Fibroblast of skin of right quadriceps (primary cell): ENCODE data around the gene STX8.

Experiments used
- DNase-seq: peaks from one replicate; pipeline ENCODE4 v3.0.0-alpha.2; 2013

Gene STX8

DNA sequence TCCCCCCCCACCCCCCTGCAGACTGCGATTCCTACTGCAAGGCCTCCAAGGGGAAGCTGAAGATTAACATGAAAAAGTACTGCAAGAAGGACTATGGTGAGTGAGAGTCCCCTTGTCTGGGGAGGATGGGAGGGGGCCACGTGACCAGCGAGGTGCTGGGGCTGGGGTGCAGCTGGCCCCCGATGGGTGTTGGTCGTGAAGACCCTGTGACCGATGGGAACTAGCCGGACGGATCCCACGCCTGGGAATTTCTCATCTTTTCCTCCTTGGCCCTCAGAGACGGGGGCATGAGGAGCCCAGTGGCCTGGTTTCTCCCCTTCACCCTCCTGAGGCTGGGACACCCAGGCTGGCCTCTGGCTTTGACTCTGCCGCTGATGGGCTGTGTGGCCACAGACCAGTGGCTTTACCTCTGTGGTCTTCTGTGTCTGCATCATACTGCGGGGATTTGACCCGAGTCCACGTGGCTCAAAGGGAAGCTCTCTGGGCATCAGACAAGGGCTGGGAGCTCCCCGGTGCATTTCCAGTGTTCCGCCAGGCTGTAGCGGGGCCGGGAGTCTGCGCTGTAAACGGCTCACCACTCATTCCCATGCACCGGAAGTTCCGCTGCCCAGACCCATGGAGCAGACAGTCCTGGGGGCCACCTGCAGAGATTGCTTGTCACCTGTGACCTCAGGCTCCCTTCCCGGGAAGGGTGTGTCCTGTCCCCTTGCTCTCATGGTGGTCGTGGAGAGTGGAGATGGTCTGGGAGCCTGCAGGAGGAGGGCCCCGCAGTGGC is 354.3 kb downstream of the STX8 start:
- DNase-seq = no peak

DNA sequence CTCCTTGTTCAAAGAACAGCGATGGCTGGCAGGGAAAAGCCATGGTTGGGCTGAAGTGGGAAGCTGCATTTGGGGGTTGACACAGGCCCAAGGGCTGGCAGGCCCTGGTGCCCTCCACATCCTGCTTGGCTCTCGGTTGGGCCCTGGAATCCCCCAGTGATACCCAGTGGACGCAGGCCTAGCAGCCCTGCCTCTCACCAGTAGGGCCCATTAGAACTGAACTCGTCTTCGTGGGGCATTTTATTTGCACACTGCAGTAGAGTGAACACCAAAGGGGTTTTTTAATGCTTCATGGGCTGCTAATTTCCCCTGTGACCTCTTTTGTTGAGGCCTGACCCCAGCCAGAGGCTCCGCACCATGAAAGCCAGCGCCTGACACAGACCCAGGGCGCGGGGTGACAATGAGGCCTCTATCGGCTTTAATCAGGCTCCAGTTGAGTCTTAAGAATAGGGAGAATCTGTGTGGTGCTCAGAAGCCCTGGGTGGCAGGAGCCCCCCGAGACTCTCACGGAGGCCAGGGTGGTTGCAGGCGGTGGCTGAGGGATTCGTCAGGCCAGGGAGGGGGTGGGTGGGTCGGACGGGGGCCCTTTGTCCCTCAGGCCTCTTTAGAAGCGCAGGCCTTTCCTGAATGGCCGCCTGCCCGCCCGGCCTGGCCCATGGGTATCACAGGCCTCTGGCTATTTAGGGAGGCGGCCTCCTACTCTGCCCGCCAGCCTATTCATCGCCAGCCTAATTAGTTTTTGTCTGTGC is 355.0 kb downstream of the STX8 start:
- DNase-seq = no peak

DNA sequence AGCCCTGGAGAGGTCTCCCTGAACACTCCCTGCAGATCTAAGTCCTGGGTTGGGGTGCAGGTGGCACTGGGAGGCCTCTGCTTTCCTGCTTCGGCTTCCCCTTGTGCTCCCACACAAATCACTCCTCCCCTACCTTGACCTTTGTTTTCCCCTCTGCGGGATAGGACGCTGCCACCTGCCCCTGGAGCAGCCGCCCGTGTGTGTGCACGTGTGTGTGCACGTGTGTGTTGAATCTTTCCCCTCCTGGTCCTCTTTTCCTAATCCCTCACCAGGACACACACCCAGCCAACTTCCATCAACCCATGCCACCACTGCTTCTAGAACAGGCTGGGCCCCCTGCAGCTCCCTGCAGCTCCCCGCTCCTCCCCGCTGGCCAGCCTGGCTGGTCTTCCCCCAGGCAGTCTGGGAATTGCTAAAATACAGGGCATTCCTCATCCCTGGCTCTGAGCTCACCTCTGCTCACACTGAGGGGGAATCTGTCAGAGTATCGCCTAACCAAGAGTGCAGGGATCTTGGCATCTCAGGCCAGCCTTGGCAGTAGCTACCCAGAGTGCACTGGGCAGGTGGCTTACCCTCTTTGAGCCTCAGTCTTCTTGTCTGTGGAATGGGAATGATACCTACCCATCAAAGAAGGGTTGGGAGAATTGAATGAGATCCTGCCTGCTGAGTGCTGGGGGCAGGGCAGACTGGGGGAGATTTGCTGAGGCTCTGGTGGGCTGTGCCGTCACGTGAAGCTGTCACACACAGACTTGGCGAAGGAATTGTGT is 355.8 kb downstream of the STX8 start:
- DNase-seq = no peak

DNA sequence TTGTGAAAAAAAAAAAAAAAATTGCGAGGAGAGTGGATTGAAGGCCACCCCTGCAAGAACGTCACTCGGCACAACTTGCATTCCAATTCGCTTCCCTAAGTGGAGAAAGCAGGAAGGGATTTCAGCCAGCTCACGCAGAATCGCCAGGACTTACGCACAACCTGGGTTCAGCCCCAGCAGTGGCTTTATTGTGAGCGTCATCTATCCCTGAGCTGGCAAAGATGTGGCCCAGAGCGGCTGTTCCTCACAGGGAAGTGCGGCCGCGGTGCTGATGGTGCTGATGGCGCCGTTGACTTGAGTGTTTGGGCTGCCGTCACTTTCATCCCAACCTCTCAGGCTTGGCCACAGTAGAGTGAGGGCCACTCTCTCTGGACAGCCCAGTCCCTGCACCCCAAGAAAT is 356.7 kb downstream of the STX8 start:
- DNase-seq = peak; percentile 9

DNA sequence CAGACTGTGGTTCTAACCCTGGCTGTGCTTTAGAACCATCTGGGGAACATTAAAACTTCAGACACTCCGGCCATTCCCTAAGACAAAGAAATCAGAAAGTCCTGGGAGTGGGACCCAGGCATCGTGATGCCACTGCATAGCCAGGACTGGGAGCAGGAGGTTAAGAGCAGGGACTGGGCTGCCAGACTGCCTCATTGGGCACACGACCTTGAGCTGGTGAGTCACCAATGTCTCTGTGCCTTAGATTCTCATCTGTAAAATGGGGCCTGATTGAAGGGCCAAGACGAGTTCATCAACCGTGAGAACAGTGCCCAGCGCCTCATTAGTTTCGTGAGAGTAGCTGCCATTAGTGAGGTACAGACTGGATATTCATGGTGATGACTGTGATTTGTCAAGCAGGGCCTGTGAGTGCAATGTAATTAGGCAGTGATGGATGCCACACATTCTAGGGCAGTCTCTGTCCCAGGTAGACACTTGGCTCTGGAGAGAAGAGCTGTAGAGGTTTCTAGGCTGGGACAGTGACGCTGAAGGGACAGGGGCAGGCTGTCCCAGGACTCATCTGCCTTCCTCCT is 357.5 kb downstream of the STX8 start:
- no peak for DNase-seq

DNA sequence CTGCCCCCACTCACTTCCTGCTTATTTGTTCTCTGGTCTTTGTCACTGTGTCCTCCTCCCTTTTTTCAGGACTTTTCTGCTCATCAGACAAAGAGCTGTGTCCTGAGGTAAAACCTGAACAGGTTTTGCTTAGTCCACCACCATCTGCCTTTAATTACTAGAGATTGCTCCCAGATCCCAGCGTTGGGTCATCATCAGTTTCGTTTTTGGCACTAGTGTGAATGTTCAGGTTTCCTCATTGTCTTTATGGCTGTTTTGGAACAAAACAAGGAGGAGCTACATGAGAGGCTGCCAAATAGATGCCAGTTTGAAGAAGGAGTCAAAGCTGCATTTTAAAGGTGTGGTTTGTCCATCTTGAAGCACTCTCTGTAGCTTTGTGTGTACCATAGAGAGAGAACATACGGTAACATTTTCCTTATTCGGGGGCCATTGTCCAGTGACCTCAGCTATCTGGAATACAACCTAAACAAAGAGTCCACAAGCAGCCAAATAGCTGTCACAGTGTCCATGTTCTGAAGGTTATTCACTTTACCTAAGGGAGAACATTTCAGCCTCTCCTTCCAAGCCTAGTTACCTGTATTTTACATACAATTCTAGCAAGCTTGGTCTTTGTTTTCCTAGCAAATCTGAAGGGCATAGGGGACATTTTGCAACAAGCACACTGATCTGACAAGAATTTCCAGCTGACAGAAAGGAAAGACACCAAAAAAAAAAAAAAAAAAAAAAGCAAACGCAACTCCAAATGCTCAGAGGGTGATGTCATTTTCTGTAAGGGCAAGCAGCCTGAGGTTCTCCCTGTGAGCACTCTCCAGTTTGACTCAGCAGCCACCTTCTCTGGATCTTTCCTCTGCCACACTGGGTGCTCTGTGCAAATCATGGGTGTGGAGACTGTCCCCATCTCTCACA is 358.2 kb downstream of the STX8 start:
- peak; percentile 83 for DNase-seq

DNA sequence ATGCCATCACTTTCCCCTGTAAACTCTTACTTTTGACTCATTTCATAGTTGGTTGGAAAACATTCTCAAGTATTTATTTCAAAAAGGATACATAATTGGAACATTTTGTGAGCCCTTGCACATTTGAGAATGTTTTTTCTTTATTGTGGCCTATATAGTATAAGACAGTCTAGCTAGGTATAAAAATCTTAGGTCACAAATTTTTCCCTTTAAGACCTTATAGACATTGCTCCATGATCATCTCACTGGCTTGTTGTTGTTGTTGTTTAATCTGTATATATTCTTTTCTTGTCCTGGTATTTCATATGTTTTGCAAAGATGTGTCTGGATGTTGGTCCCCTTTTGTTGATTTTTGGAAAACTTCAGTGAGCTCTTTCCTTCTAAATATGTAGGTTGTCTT is 360.2 kb downstream of the STX8 start:
- no peak for DNase-seq

DNA sequence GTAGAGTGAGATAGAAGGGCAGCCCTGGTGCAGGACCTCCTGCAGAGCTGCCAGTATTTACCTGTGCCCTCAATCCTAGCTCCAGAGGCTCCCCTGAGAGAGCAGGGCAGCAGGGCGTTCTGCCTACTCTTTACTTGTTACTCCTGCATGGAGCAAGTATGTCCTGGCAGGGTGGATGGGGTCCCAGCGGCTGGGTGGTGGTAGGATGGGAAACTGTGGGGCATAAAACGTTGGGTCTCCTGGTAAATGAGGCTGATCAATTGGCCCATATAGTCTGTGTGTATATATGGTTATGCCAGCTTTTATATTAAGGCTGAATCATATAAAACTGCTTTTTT is 362.3 kb downstream of the STX8 start:
- DNase-seq = no peak

DNA sequence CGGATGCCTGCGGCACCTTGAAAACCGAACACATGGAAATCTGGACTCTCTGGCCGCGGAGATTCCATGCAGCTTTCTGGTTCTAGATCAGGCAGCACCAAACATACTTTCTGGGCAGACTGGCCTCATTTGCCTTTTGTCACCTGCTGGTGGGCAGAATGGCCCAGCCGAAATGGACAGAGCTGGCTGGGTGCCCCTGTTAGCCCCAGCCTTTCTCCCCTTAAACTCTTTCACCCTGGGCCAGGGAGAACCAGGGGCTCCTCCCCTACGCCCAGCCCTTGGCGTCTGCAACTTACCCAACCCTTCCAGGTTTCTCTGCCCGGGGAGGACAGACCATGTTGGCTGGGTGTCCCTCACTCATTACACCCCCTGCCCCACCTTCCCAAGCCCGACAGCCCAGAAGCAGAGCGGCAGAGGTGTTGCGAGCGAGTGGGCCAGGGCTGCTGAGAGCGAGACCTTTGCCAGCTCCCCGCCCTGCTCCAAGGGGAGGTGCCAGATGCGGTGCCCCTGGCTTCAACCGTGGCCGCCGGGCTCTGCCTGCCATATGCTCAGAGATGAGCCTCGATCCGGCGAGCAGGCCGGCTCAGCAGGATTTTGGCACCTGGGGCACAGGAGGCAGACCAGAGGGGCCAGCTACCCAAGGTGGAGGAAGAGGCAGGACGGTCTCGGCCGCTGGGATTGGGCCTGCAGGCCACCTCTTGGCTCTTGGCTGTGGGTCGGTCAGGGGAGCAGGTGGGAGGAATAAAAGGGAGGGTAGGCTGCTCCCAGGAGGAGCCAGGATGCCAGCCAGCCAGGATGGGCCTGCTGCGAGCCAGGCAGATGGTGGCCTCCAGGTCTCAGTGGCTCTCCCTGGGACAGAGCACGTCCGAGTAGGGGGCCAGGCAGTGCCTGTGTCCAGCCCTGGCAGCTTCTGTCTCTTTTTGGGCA is 363.0 kb downstream of the STX8 start:
- no peak for DNase-seq

DNA sequence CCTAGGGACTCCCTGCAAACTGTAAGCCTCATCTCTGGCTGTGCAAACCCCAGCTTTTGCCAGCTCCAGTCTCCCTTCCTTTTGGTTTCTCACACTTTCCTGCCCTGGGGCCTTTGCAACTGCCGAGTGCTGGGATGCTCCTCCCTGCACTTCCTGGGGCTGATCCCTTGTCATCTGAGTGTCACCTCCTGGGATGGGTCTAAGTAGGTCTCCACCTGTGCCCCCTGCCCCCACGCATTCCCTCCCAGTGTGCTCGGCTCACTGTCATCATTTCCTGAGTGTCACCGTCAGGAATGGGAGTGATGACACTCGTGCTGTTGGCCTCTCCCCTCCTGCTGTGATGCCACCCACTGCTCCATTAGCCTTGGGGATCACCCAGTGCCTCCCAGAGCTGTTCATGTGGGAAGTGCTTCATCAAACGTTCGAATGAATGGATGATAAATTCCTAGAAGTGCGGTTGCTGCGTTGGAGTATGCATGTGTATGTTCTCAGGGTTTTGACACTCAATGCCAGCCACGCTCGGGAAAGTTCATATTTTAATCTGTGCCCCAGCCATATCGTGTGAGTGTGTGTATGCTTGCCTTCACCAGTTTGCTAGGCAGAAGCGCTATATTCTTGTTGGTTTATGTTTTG is 364.4 kb downstream of the STX8 start:
- DNase-seq = no peak

DNA sequence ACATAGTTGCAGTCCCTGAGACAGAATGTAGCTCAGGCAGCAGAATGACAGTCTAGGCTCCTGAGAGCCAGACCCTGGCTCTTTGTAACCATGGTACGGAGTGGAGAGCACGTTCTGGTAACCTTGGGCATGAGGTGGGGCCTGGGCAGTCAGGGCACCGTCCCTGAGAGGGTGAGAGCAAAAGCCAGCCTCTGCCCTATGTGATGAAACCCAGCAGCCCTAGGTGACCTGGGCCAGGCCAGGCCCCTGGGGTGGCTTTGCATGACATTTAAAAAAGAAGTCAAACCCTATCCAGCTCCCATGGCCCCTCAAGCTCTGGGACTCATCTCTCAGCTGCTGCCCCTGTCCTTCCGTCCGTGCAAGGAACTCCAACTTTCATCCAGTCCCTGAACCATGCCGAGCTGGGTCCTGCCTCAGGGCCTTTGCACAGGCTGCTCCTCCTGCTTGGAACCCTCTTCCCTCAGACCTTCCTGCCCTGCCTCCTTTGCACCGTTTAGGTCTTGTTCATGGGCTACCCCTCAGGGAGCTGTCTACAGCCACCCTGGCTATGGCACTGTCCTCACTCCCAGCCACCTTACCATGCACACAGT is 365.7 kb downstream of the STX8 start:
- DNase-seq = no peak

DNA sequence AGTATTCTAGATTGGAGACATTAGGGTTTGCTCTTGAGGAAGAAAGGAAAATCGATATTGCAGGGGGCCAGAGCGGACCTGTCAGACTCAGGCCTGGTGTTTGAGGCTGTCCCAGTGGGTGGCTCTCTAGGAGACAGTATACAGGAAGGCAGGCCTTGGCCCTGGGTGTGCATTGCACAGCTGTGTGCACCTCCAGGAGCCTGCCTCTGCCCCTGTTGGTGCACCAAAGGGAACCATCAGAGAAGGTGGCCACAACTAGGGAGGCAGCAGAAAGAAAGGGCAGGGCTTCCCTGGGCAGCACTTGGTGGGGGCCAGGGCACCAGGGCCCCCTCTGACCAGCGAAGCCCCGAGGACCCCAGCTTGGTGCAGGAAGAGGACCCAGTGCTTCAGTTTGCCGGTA is 366.3 kb downstream of the STX8 start:
- DNase-seq = no peak

DNA sequence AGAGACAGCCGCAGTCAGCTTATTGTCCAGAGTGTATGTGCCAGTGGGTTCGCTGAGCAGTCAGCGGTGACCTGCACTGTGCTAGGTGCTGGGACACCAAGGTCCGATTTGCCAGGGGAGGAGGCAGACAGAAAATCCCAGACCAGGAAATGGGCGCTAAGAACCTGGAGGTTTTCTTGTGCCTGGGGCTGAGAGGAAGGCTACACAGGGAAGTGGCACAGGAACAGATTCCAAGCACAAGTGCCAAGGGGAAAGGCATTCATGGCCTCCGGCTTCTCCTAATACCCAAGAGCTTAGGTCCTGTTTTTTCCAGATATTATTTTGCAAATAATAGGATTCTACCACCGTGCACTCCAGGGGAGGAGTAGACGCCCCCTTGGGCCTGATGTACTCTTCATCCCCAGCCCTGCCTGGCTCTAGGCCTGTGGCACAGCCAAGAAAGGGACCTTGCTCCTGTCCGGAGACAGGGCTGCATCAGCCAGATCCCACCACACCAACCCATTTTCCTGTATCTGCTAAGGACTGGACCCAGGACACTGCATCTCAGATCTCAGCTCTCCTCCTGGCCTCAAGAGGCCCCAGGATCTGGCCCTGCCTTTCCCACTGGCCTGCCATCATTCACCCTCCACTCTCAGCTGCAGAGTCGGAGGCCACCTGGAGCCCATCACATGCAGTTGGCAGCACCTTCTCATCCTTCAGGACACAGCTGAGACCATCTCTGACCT is 367.1 kb downstream of the STX8 start:
- no peak for DNase-seq

DNA sequence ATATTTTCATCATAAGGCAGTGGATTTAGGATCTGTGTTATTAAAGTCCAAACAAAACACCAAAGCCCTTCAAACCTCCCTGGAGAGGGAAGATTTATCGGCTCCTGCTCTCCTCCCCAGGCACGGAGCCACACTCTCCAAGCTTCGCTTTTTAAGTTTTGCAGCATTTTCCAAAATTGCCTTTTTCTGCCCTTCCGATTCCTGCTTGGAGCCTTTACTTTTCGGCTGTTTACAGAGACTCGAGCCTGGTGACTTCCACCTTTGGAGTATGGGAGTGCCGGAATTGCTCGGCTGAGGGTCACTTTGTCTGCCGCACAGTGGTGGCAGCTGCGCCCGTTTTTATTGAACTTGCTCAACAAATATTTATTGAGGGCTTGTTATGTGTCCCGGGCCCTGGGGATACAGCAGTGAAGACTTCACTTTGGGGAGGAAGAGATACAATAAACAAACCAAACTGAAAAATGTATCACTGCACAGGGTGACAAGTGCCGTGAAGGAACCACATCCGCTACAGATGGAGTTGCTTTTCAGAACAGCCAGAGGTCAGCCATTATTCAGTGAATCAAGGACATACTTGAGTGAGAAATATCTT is 368.8 kb downstream of the STX8 start:
- no peak for DNase-seq

DNA sequence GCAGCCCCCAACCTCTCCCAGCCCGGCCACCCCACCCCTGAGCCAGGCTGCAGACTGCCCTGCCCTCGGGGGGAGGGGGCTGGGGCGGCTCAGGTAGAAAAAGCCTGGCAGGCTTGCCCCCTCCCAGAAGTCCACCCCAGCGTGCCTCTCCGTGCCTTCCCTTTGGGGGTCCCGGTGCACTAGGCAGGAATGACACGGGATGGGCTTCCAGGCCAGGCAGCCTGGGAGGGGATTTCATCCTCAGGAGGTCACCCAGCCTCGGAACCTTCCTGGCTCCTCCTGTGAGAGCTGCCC is 369.3 kb downstream of the STX8 start:
- DNase-seq = no peak

DNA sequence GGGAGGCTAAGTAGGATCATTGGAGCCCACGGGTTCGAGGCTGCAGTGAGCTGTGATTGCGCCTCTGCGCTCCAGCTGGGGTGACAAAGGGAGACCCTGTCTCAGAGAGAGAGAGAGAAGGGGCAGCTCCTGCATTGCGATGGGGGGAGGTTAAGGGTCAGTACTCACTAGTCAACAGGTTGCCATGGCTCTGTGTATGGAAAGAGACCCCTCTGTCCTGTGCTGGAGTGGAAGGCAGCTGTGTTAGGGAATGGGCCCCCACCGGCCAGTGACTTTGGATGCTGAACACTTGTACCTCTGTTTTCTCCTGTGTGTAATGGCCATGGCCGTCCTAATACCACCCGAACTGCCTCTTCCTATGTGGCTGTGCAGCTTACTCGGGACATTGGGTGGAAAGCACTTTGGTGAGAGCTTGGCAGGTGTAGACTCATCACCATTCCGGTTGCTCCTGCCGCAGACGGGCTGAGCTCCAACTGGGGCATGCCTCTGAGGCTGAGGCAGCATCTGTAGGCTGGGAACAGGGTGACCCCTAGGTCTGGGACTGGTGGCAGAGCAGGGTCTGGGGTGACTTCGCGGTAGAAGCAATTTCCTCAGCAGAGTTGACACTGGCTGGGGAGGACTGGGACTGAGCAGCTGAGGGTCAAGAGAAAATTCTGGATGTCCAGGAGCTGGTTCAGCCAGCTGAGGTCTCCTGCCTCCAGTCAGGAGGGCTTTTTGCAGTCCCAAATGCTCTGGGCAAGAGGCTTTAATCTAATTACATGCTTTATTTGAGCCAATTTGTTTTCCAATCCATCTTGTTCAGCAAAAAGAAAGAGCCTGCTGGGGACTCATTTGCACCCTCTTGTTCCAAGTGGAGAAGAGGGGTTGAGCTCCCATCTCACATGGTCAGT is 369.9 kb downstream of the STX8 start:
- no peak for DNase-seq

DNA sequence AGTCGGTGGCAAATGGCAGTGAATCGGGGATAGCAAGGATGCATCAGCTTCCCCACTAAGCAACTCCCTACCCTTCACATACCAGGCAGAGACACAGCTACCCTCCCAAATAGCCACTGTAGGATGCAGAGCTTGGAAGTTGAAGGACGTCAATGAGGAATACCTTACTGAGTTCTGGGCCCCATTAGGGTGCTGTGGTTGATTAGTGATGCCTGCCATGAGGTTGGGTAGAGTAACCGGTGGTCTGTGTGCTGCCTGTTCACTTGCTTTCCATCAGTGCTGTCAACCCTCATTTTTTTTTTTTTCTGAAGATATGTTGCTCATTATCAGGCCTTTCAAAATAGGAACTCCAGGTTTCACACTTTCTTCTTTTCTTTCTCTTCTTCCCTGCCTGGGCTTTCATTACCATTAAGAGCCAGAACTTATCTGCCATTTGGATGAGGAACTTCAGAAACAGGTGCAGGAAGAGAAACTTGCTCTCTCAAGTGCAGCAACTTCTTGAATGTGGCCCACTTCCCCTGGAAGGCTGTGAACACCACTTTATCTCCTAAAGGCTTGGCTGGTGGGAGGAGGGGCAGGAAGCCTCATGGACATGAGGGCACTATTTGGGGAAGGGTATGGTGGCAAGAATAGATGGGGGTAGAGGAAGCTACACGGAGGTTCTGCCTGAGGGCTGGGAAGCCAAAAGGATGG is 370.8 kb downstream of the STX8 start:
- DNase-seq = no peak
